Vagina (tissue), 2 donors: ENCODE results near the gene CACNA1C. TPM values are rescaled to one million over a fixed set of nuclear protein-coding genes. Genes with fewer than 3 reads are reported as not detected.

Source experiments
- DNase-seq, 2 donors: peaks; one replicate each; pipeline ENCODE4 v3.0.0-alpha.2; 2017; ENCODE audit errors: extremely low spot score in 2 of 2
- H3K27ac ChIP-seq: fragments of 200-600 bp; sonication (generic); one replicate; pipeline ENCODE4 v1.5.1; 2019
- H3K27me3 ChIP-seq: fragments of 200-600 bp; sonication (generic); one replicate; pipeline ENCODE4 v1.5.1; 2019
- H3K36me3 ChIP-seq, 2 donors: fragments of 200-600 bp; sonication (generic); one replicate each; pipeline ENCODE4 v1.5.1; 2017 to 2019
- H3K4me1 ChIP-seq: fragments of 200-600 bp; sonication (generic); one replicate; pipeline ENCODE4 v1.5.1; 2019
- H3K4me3 ChIP-seq, 2 donors: fragments of 200-600 bp; sonication (generic); 1 replicate in 1 of 2; 2 replicates in 1 of 2; pipeline ENCODE4 v1.5.1; 2016 to 2019
- H3K9me3 ChIP-seq: fragments of 200-600 bp; sonication (generic); one replicate; pipeline ENCODE4 v1.5.1; 2019
- CTCF ChIP-seq, 3 experiments: fragments of 450-650 bp in 2 of 3; fragments of 200-600 bp in 1 of 3; sonication (generic) in 1 of 3; IDR thresholded peaks; one replicate each; pipeline ENCODE4 v1.5.1; 2017 to 2019; ENCODE audit warnings: antibody characterized with exemption in 3 of 3, mild to moderate bottlenecking in 2 of 3, moderate library complexity in 2 of 3
- POLR2A ChIP-seq, 2 donors: fragments of 450-650 bp; IDR thresholded peaks; one replicate each; pipeline ENCODE4 v1.6.1; 2017; ENCODE audit warnings: antibody characterized with exemption in 2 of 2, mild to moderate bottlenecking in 2 of 2, moderate library complexity in 2 of 2
- POLR2AphosphoS5 ChIP-seq, 2 donors: sonication (generic); formaldehyde crosslinking; IDR thresholded peaks; one replicate each; pipeline ENCODE4 v1.9.0; 2017; ENCODE audit warnings: antibody characterized with exemption in 2 of 2, mild to moderate bottlenecking in 2 of 2, low read depth in 1 of 2; ENCODE audit not compliant: insufficient read depth in 1 of 2
- intact Hi-C: fragments of 100-400 bp; cut with DNase I; formaldehyde crosslinking; loops from one replicate; pipeline ENCODE4 v1.15.1; 2023
- total RNA-seq: library from RNA; depleted of rRNA; stranded (reverse); fragments of >200 nt; gene quantifications from one replicate; pipeline ENCODE4 v1.2.3, GENCODE V29; 2016

CACNA1C gene
- total RNA-seq, 1 donor from 2014 or later, result 9.8 TPM

GRCh38 chr12:2435511-2435910 is 382.7 kb downstream of the CACNA1C start:
- no peaks in the 10 kb centered on the region for H3K9me3 ChIP-seq
- no peaks in the 10 kb centered on the region for H3K27me3 ChIP-seq
- H3K4me1 ChIP-seq, result peaks cover 14% of the 10 kb centered on the region
- TF ChIP-seq POLR2AphosphoS5 (IDR thresholded peaks at IDR 0.05; ENCODE audit: insufficient read depth in 1 of 2, low read depth in 1 of 2), result no peak
- no peak for TF ChIP-seq POLR2A (IDR thresholded peaks at IDR 0.05)
- TF ChIP-seq CTCF (IDR thresholded peaks at IDR 0.05), result no peak
- H3K27ac ChIP-seq, result no peak overlapping the region
- DNase-seq, result no peak
- intact Hi-C loops, result no loop called here
- H3K36me3 ChIP-seq, result no peaks in the 10 kb centered on the region
- H3K4me3 ChIP-seq, result no peak overlapping the region

GRCh38 chr12:2439332-2440100 is 386.7 kb downstream of the CACNA1C start:
- H3K36me3 ChIP-seq, result no peaks in the 10 kb centered on the region
- TF ChIP-seq POLR2AphosphoS5 (IDR thresholded peaks at IDR 0.05; ENCODE audit: insufficient read depth in 1 of 2, low read depth in 1 of 2), result no peak
- no peak for TF ChIP-seq CTCF (IDR thresholded peaks at IDR 0.05)
- no peak for TF ChIP-seq POLR2A (IDR thresholded peaks at IDR 0.05)
- intact Hi-C loops, result no loop called here
- no peaks in the 10 kb centered on the region for H3K9me3 ChIP-seq
- no peaks in the 10 kb centered on the region for H3K4me1 ChIP-seq
- no peak overlapping the region for H3K27ac ChIP-seq
- DNase-seq, result no peak
- no peak overlapping the region for H3K4me3 ChIP-seq
- no peaks in the 10 kb centered on the region for H3K27me3 ChIP-seq

- H3K36me3 ChIP-seq, result no peaks in the 10 kb centered on the region
- no peak for TF ChIP-seq CTCF (IDR thresholded peaks at IDR 0.05)
- TF ChIP-seq POLR2A (IDR thresholded peaks at IDR 0.05), result no peak
- no peak for TF ChIP-seq POLR2AphosphoS5 (IDR thresholded peaks at IDR 0.05; ENCODE audit: insufficient read depth in 1 of 2, low read depth in 1 of 2)
- intact Hi-C loops, result no loop called here
- no peaks in the 10 kb centered on the region for H3K4me1 ChIP-seq
- H3K27me3 ChIP-seq, result no peaks in the 10 kb centered on the region
- H3K4me3 ChIP-seq, result no peak overlapping the region
- no peaks in the 10 kb centered on the region for H3K9me3 ChIP-seq
- no peak overlapping the region for H3K27ac ChIP-seq
- no peak for DNase-seq
Observed at GRCh38 chr12:2443776-2444175, 391.0 kb downstream of the CACNA1C start.

- no peak overlapping the region for H3K4me3 ChIP-seq
Observed at GRCh38 chr12:2445968-2446367, 393.2 kb downstream of the CACNA1C start.

More at GRCh38 chr12:2445968-2446367, 393.2 kb downstream of the CACNA1C start:
- no peak overlapping the region for H3K27ac ChIP-seq
- no peaks in the 10 kb centered on the region for H3K36me3 ChIP-seq
- intact Hi-C loops, result no loop called here
- DNase-seq, result no peak
- H3K4me1 ChIP-seq, result no peaks in the 10 kb centered on the region
- no peaks in the 10 kb centered on the region for H3K9me3 ChIP-seq
- no peak for TF ChIP-seq POLR2AphosphoS5 (IDR thresholded peaks at IDR 0.05; ENCODE audit: insufficient read depth in 1 of 2, low read depth in 1 of 2)
- no peak for TF ChIP-seq CTCF (IDR thresholded peaks at IDR 0.05)
- no peak for TF ChIP-seq POLR2A (IDR thresholded peaks at IDR 0.05)
- H3K27me3 ChIP-seq, result no peaks in the 10 kb centered on the region
